DND-41 (cell line): Measurements from ENCODE around the gene TRPM3.

Experiments used
- ATAC-seq: fragments of 200-7000 bp; cut with Tn5 transposase; 3 replicates; pipeline ENCODE4 v1.9.1; 2021; ENCODE audit warnings: low read depth; ENCODE audit not compliant: insufficient read depth
- DNase-seq: peaks from one replicate; pipeline ENCODE4 v3.0.0-alpha.2; 2020
- H2AFZ ChIP-seq: 2 replicates; pipeline ENCODE4 v1.6.0; 2012; ENCODE audit warnings: low read depth, low read length
- H3K27ac ChIP-seq: 2 replicates; pipeline ENCODE4 v1.5.1; 2012; ENCODE audit warnings: low read length, inconsistent platforms
- H3K27me3 ChIP-seq: fragments of 200-600 bp; sonication (generic); 2 replicates; pipeline ENCODE4 v1.6.0; 2012; ENCODE audit warnings: low read length, mild to moderate bottlenecking, inconsistent platforms; ENCODE audit not compliant: insufficient read depth, poor library complexity
- H3K36me3 ChIP-seq: 2 replicates; pipeline ENCODE4 v1.5.1; 2012; ENCODE audit warnings: low read length, inconsistent platforms; ENCODE audit not compliant: insufficient read depth
- H3K4me1 ChIP-seq: 2 replicates; pipeline ENCODE4 v1.5.1; 2012; ENCODE audit warnings: mild to moderate bottlenecking, low read length; ENCODE audit not compliant: insufficient read depth
- H3K4me2 ChIP-seq: 2 replicates; pipeline ENCODE4 v1.6.0; 2012; ENCODE audit warnings: mild to moderate bottlenecking, moderate library complexity, low read length, inconsistent platforms; ENCODE audit not compliant: insufficient read depth
- H3K4me3 ChIP-seq, 2 experiments: fragments of 200-600 bp in 1 of 2; shearing (Covaris generic) in 1 of 2; 2 replicates each; pipeline ENCODE4 v1.5.1; 2012 to 2016; ENCODE audit warnings: inconsistent platforms in 2 of 2, low read length in 2 of 2, mild to moderate bottlenecking in 2 of 2, low read depth in 1 of 2, moderate library complexity in 1 of 2
- H3K79me2 ChIP-seq: 2 replicates; pipeline ENCODE4 v1.6.0; 2012; ENCODE audit warnings: low read length, inconsistent platforms; ENCODE audit not compliant: insufficient read depth
- H3K9ac ChIP-seq: 2 replicates; pipeline ENCODE4 v1.6.0; 2012; ENCODE audit warnings: low read depth, mild to moderate bottlenecking, inconsistent platforms, low read length, moderate library complexity
- H3K9me3 ChIP-seq: 2 replicates; pipeline ENCODE4 v1.5.1; 2012; ENCODE audit warnings: low read length, moderate library complexity, mild to moderate bottlenecking, inconsistent platforms; ENCODE audit not compliant: insufficient read depth, severe bottlenecking
- H4K20me1 ChIP-seq: 2 replicates; pipeline ENCODE4 v1.6.0; 2012; ENCODE audit warnings: low read length; ENCODE audit not compliant: insufficient read depth
- EZH2 ChIP-seq: IDR thresholded peaks from 3 replicates; pipeline ENCODE4 v1.6.1; 2012; ENCODE audit warnings: borderline replicate concordance, low read depth, mild to moderate bottlenecking, moderate library complexity, low read length, inconsistent platforms; ENCODE audit not compliant: severe bottlenecking
- TF ChIP-seq, protein P1 (sequence below): IDR thresholded peaks from 2 replicates; pipeline ENCODE4 v1.5.1; 2012; ENCODE audit warnings: borderline replicate concordance, low read length, moderate library complexity, mild to moderate bottlenecking; ENCODE audit not compliant: poor library complexity, severe bottlenecking; ENCODE audit errors: extremely low read depth

Gene TRPM3

DNA sequence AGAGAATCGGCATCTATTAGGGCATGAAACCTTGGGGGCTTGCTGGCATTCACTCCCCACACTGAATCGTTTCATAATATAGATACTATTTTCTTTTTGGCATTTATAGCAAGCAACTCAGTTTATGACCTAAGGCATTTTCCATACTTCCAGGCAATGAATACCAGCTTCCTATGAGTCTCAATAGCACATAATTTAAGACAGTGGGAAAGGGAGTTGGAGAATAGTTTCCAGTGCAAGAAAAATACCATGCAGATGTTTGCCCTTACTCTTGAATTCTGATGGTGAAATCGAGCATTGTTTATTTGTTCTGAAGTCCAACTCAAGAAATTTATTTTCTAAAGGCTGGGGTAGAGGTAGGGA lies 531.1 kb downstream of the TRPM3 start:
- Histone ChIP-seq H3K36me3 (no peaks in the 10 kb centered on the region), H2AFZ (no peak overlapping the region), H3K4me2 (no peak overlapping the region), H3K27me3 (no peaks in the 10 kb centered on the region), H3K9me3 (no peaks in the 10 kb centered on the region), H4K20me1 (no peaks in the 10 kb centered on the region), H3K27ac (no peak overlapping the region), H3K79me2 (no peaks in the 10 kb centered on the region), H3K9ac (no peak overlapping the region), H3K4me3 (no peak overlapping the region), H3K4me1 (no peaks in the 10 kb centered on the region)
- no peak for DNase-seq
- no peak for ATAC-seq
- TF ChIP-seq, protein P1, sequence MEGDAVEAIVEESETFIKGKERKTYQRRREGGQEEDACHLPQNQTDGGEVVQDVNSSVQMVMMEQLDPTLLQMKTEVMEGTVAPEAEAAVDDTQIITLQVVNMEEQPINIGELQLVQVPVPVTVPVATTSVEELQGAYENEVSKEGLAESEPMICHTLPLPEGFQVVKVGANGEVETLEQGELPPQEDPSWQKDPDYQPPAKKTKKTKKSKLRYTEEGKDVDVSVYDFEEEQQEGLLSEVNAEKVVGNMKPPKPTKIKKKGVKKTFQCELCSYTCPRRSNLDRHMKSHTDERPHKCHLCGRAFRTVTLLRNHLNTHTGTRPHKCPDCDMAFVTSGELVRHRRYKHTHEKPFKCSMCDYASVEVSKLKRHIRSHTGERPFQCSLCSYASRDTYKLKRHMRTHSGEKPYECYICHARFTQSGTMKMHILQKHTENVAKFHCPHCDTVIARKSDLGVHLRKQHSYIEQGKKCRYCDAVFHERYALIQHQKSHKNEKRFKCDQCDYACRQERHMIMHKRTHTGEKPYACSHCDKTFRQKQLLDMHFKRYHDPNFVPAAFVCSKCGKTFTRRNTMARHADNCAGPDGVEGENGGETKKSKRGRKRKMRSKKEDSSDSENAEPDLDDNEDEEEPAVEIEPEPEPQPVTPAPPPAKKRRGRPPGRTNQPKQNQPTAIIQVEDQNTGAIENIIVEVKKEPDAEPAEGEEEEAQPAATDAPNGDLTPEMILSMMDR, result no peak
- no peak for TF ChIP-seq EZH2

DNA sequence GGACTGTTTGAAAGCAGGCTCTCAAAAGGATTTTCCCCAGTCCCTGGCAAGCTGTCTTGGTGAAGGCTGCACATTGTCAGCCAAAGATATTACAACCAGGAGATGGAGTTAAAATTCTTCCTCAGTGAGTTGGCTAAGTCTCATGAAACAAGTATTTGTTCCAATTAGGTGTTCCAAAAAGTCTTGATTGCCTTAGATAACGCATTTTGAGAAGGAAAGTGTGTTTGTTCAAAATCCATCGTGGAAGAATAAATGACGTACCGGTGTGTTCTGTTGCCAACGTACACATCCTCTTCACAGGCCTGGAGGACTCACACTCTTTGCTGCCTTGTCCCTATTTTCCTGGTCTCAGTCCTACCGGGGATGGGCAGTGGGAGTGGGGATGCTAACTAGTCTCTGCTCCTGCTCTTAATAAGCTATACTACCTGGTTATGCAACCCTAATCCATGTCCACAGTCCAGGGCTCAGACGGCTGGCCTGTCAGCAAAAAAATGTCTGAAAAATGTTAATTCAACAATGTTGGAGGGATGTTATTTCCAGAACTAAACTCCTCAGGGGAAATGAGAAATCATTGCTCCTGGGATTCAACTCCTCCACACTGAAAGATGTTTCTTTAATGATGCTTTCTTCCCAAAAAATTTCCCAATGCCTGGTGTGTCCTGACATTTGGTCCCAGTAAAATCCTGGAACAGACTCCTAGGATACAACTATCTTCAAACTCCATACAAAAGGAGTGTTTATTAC lies 531.7 kb downstream of the TRPM3 start:
- Histone ChIP-seq H3K27ac (no peak overlapping the region), H3K4me1 (no peaks in the 10 kb centered on the region), H3K9me3 (no peaks in the 10 kb centered on the region), H3K79me2 (no peaks in the 10 kb centered on the region), H3K9ac (no peak overlapping the region), H3K4me3 (no peak overlapping the region), H3K4me2 (no peak overlapping the region), H2AFZ (no peak overlapping the region), H3K36me3 (no peaks in the 10 kb centered on the region), H3K27me3 (no peaks in the 10 kb centered on the region), H4K20me1 (no peaks in the 10 kb centered on the region)
- no peak for ATAC-seq
- no peak for TF ChIP-seq EZH2
- TF ChIP-seq, protein P1, result no peak
- DNase-seq, result no peak

DNA sequence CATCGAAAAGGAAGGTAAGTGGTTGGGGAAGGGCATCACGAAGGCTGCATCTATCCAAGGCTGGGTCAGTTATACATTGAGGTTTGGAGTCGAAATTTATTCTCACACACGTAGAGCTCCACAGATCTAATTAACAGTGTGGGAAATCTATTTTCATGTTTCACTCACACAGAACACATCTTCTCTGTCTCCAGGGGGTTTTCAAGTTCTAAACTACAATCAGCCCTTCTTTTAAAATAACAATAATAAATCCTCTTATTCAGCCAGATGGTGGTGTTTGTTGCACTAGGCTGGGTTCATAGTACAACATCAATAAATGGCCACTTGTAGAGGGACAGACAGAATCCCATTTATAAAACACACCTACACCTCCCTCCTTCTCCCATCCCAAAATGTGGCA lies 532.4 kb downstream of the TRPM3 start:
- no peak for DNase-seq
- no peak for ATAC-seq
- Histone ChIP-seq H3K36me3 (no peaks in the 10 kb centered on the region), H3K4me1 (no peaks in the 10 kb centered on the region), H3K9ac (no peak overlapping the region), H3K4me2 (no peak overlapping the region), H3K27ac (no peak overlapping the region), H3K9me3 (no peaks in the 10 kb centered on the region), H3K4me3 (no peak overlapping the region), H4K20me1 (no peaks in the 10 kb centered on the region), H3K27me3 (no peaks in the 10 kb centered on the region), H3K79me2 (no peaks in the 10 kb centered on the region), H2AFZ (no peak overlapping the region)
- no peak for TF ChIP-seq EZH2
- TF ChIP-seq, protein P1, result no peak
